GM21737 (cell line): ENCODE results near the gene STK24.
A peak's percentile ranks its signal among the peaks of the same experiment; 100 is the strongest.

Experiments used
- ATAC-seq: cut with Tn5 transposase; IDR thresholded peaks from one replicate; pipeline ENCODE4 v1.9.1; 2021; ENCODE audit warnings: mild to moderate bottlenecking, moderate library complexity; ENCODE audit not compliant: unreplicated experiment

The STK24 gene

DNA sequence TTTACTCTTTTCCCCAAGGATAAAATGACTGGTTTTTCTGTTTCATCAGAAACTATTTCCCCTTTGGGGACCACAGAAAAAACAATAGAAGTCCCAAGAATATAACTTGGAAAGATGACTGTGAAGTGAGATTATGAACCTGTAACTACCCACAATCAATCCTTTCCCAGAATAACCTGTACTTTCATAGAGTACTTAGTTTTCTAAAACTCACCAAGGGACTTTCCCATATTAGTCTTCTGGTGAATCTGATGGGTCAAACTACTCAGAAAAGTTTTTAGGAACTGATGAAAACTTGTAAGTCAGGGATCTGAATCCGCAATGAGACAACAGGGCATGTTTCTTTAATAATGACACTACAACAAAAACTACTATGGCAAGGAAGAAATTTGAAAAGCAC lies 62.6 kb downstream of the STK24 start:
- ATAC-seq = no peak

DNA sequence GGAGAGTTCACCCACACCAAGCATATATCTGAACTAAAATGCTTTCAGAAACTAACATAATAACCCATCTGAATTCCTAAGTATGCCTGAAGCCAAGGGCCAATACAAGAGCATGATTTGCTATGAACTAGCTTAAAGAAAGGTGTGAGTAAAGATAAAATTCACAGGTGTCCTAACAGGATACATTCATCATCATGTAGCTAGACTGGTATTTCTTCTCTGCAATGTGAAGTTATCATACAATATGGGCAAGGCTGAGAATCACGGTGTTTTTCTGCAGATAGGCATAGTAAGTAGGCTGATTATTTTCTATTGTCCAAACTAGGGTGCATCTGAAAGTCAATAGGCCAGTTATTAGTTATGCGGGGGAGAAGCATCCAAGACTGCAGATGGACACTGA lies 63.1 kb downstream of the STK24 start:
- ATAC-seq = no peak

DNA sequence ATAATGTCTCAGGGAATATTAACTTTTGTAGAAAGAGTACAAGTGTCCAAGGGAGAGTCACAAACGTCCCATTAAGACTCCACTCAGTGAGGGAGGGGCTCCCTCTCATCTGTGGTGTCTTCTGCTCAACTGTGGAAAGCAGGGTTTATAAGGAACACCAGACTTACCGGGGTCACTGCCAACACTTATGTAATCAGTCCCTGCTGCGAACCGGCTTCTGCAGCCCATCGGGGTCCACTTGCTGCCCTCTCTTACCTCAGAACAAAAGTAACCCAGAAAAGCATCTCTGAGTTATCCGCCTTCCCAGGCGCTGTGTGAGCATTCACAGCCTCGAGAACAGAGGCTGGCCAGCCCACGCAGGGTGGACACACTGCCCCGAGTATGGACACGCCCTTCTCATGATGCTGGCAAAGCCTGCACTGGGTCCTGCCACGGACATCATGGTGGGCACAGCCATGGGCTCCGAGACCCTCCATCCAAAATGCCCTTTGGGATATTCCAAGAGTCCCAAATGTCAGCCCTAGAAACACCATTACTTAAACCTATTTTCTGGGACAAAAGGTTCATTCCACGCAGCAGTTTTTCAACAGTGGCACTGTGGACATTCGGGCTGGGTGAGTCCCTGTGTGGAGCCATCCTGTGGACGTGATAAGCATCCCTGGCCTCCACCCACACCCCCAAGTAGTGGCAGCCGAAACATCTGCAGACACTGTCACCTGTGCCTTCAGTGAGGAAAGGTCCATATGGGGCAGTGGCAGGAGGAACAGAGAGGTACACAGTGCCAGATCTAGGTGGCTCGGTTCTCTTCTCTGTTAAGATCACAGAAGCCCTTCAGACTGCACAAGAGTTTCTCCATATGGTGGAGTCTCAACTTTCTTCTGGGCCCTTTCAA lies 63.9 kb downstream of the STK24 start:
- no peak for ATAC-seq

DNA sequence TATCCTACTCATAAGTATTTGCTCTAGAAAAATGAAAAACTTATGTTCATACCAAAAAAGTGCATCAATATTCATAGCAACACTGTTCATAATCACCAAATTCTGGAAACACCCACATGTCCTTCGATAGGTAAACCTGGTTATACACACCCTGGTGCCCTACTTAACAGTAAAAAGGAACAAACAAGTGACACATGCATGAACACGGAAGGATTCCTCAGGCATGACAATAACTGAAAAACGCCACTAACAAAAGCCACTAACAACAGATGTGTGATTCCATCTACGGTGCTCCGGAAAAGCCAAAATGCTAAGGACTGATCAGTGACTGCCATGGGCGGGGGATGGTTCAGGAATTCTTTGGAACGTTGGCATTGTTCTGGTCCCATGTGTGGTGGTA lies 65.5 kb downstream of the STK24 start:
- ATAC-seq = no peak

DNA sequence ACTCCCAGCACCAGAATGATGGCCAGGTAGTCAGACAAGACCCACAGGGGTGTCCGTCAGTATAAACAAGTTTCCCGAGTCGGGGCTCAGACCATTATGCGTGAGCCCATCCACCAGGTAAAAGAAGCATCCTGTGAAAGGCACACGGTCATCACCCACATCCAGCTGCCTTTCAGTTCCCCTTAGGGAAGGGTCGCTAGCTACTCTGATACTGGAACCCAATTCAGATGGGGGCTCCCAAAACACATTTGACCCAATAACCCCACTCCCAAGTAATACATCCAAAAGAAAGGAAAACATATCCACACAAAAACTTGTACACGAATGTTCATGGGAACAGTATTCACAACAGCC lies 66.8 kb downstream of the STK24 start:
- no peak for ATAC-seq

DNA sequence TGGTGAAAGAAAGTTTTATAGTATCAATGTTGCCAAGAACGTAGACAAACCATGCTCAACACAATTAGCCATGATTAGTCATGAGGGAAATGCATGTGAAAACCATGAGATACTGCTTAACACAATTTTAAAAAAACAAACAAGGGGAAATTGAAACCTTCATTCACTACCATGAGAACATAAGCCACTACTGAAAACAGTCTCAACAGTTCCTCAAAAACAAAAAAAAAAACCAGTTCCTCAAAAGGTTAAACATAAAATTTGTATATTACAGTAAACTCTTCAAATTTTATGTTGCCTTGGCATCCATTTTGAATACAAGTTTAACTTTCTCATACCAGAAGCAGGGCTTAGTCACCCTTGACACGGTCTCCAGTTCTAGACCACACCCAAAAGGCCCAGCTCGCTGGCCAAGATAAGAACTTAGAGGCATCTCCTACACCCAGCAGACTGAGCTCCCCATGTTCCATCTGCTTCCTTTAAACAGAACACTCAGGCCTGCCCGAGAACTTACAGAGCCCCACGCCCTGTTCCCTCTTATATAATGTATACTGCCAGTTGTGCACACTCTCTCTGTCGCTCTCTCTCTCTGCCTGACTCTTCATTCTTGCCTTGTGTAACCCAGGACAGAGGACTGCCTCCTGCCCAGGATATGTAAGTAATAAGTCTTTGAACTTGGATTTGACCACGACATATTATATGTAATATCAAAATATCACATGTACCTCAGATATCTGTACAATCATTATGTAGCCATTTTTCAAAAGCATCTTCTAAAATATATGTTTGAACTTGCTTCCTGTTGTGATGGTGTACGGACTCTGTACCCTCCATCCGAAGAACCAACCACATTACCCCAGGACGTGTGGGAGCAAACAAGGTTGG lies 67.4 kb downstream of the STK24 start:
- peak; percentile 41 for ATAC-seq

DNA sequence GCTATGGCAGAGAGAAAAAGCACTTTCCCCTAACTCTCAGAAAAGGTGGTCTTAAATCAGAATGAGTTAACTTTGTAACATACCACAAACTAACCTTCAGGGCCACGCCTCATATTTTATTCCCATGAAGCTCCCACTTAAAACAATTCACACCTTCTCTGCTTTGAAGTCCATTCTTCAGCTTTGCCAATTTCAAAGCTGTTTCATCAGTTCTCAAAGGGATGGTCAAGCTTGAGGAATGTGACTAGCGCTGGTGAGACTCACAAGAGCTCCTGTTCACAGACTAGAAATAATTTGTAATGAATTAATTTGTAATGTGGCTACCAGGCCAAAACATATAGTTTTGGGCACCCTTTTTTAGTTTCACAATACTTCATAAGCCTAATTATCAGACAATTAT lies 68.2 kb downstream of the STK24 start:
- ATAC-seq = no peak

DNA sequence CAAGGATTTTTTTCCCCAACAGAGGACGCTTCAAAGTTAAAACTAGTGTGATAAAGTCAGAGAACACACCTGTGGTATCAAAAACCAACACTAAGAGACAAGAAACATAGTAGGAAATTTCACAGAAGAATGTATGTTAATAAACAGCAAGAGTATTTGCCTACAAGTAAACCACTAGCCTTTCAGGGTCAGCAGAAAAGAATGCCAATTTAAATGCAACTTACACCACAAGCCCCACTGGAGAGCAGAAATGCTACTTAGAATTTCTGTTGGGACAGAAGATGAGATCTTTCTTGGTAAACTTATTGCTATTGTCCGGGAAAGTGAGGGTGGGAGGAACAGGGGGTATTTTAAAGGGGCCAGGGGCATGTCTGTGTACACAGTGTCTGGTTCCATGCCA lies 68.6 kb downstream of the STK24 start:
- no peak for ATAC-seq

DNA sequence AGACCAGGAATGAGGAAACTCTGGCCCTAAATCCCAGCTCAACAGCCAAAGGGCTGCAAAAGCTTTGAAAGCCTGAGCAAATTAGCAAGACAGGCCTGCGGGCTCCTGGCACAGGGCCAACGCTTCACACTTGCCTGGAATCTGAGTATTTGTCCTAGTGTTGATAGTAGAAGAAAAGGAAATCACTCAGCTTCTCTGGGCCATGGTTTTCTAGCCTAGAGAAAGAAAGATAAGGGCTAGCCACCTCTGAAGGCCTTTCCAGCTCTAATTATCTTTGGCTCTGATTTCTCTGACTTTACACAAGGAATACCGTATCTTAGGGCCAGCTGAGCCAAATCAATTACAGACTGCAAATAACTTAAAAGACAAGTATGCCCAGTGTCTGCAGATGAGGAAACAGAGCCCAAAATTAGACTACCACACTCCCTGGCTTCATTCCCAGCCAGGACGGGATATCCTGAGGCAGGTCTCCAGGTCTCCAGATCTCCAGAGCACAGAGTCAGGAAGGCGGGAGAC lies 69.6 kb downstream of the STK24 start:
- ATAC-seq = no peak

DNA sequence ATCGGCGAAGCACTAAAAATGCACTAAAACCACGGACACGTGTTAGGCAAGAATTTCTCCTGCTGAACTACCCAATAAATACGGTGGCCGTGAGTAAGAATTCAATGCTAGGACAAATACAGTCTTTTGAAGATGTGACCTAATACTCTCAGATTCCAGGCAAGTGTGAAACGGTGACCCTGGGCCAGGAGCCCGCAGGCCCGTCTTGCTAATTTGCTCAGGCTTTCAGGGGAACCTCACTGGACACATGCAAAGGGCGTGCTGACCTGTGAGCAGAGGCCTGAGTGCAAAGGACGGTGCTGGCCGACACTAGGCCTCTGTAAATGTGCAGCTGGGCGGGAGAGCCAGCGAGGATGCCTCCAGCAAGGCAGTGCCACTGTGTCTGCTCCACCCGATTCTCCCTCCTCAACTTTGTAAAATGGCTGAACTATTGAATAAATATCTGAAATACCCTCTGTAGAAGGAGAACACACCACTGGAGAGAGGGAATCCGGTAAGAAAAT lies 70.1 kb downstream of the STK24 start:
- ATAC-seq = no peak

DNA sequence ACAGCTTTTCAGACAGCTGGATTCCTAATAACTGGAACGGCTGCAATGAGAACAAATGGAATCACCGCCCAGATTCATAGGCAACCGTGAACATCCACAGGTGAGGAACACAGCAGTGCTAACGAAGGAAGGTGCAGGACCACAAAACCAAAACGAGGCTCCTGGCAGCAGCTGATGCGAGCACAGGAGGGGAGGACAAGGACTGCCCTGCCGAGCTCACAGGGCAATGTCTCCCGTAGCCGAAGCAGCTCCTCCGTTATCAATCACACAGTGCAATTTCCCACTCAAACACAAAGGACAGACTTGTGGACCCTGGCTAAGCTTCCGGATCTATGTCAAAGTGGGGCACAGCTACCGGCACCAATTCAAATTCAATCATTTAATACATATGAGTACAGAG lies 70.6 kb downstream of the STK24 start:
- no peak for ATAC-seq

DNA sequence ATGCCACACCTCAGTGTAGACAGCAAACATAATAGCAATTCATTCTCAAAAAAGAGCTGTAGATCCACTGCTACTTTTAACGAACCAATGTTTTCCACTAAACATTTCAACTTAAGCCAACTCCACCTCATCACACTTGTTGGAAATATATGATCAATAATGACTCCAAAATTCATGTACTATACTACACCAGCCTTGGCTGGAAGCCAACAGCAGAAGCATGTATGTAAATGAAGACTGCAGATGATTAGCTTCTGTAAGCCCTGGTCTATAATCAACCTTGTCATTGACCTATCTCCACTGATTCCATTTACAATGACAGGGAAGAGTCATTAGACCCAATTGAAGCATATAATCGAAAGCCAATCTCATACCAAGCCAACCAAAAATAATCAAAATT lies 71.7 kb downstream of the STK24 start:
- no peak for ATAC-seq

DNA sequence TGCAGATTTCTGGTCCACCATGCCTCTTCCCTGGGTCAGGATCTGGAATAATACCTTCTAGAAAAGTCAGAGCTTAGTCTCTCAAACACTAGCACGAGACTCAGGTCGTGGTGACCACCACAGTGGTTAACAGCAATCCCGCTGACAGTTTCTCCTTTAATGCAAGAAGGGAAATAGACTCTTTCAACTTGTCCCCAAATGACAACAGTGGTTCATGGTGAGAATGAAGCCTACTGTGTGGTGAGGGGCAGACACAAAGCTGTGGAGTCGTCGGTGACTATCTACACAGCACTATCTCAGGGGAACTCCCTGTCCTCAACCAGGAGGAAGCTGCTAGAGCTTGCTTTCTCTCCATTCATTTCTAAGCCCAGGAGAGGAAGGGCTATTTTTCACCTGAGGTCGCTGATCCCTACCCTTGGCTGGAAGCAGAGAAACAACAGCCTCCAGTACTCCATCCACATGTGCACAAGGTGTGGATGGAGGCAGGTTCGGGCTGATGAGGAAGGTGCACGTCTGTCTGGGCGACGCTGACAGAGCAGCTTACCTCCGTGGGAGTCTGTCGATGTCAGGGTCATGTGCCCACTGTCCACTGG lies 72.4 kb downstream of the STK24 start:
- peak; percentile 47 for ATAC-seq

DNA sequence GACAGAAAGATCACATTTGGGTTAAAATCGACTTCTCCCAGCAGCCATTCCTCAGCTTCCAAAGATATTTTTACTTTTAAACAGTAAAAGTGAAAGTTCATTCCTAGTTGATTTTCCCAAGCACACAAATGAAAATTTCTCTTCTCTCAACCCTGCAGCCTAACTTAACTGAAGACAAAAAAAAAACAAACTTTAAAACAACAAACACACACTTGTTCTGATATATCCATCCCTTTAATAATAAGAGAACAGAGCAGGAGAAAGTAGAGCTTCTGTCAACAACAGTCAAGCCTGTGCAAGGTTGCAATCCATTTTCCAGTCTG lies 72.9 kb downstream of the STK24 start:
- ATAC-seq = no peak

DNA sequence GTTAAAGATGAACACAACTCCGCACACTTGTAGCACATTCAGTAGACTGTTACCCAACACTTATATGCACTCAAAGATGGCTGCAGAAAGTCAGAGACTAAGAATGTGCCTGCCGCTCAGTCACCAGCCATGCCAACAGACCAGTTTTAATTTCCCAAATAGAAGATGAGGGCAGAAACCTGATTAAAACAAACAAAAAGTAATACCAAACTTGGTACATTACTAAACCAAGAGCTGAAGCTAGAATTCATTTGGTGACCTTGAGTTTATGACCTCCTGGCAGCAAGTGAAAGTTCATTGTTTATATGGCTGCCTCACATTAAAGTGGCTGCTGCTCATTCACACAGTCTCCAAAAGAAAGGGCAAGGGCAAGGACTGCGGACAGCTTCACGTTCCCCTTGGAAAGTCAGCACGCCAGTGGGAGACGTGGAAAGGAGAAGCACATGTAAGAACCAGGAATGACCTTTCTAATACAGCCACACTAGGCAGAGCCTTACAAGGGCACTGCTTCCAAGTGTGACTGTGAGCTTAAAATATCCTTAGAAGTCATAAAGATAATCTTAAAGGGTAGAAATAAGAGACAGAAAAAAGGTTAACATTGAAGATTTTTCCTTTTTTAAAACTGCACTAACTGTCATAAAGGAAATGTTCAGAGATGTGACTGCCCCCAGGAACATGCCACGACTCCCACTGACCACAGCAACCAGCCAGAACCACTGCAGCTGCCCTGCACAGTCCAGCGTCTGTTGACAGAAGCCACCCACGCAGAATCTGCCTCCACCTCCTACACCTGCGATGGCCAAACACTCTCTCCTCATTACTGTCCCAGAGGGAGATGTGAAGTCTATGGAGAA lies 73.5 kb downstream of the STK24 start:
- no peak for ATAC-seq

DNA sequence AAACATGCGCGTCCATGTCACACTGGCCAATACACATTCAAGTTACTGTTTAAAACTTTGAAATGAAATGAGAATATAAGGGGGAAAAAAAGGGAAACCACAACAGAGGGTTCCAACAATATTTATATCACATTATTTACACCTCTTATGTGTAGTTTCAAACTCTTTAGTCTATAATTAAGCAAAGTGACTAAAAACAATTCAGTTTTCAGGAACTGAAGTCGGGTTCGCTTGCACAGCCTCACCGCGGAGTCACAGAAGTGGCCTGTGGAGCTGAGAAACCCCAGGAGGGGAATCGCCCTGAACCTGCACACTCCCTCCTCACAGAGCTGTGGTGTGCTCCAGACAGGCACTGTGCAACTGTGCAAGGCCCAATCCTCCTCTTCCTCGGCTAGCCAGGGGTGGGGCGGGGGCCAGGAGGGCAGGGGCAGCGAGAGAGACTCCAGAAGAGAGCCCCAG lies 75.9 kb downstream of the STK24 start:
- peak; percentile 61 for ATAC-seq

DNA sequence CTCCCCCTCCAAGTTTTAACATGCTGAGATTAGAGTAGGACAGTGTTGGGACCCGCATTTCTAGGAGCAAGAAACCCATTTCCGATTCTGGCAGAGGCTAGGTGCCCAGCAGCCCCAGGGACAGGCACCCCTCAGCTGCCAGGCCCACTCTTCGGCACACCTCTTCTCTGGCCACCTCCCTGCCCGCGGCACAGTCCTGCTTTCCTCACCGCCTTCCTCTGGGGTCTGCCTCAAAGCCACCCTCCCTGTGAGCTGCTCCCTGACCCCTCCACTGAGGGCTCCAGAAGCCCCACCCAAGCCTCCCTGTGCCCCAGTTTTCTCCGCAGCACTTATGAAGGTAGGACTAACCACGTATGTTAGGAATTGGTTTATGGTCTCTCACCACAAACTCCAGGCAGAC lies 79.9 kb downstream of the STK24 start:
- no peak for ATAC-seq

DNA sequence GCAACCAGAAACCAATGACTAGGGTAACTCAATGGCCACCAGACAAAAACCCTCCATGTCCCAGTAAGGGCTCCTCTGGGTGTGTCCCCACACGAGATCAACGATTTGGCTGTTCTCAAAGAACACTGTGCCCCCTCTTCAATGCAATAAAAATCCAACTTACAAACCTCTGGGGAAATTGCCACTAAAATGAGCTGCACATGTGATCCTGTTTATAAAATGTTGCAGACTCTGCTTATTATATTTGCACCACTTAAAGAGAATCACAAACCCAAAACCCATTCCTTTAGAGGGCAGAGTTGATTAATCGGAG lies 80.5 kb downstream of the STK24 start:
- ATAC-seq = no peak

DNA sequence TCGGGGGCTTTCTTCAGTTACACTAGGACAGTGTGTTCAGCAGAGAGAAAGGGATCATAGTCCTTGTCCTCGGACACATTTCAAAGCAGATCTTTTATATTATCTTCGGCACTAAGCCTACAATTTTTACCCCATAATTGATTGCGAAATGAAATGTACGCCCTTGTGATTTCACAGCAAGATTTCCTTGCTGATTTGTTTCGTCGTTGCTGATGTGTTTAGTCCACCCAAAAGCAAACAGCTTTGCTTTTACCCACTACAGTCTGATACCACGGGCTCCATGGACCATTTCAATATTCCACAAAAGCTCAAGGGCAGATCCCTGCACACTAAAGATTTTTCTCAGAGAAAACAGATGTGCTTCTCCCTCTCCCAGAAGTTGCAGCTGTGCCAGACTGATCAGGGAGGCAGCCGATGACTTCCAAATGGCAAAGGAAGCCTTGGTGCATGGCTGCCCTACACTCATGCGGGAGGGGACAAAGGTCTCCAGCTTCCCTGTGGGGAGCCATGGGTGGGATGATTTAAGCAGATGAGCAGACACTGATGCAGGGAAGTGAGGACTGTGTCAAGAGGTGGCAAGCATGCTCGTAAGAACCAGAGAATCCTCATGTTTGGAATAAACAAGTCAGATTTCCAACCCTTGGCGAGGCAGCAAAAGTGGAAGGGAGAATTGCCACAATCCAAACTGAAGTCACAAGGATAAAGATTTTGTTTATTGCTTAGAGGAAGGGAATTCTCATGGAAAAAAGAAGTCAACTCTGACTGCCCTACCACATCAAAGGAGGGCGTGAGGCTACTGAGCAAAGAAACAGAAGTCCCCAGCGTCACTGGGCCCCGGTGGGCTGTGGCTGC lies 81.1 kb downstream of the STK24 start:
- ATAC-seq = no peak

DNA sequence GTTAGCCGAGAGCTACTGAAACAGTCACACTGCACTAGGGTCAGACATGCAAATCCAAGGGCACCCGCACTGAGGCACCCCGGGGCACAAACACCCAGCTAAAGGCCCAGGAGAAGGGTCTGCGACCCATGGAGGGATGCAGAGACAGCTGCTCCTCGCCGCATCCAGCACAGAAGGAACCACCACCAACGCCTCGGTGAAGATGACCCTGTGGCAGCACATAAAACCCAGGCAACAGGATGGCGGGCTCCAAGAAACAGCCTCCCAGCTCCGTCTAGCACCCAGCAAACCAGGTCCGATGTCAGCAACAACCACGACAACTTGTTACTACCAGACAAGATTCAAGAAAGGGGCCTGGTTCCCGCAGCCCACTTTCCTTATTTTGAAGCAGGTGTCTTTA lies 82.1 kb downstream of the STK24 start:
- ATAC-seq = no peak
